Mesothelial cell of epicardium (in vitro differentiated cells): Measurements from ENCODE around the gene RPL4. TPM values are rescaled to one million over a fixed set of nuclear protein-coding genes. Genes with fewer than 3 reads are reported as not detected.

Source experiments
- DNase-seq, 2 experiments: peaks; one replicate each; pipeline ENCODE4 v3.0.0; 2021; ENCODE audit warnings: low spot score in 2 of 2; ENCODE audit not compliant: unreplicated experiment in 2 of 2
- H3K27ac Mint-ChIP-seq: 2 replicates; pipeline ENCODE4 v1.8.0; 2021; ENCODE audit warnings: mixed read lengths
- H3K27me3 Mint-ChIP-seq: 2 replicates; pipeline ENCODE4 v1.8.0; 2021; ENCODE audit warnings: low read depth, mixed read lengths
- H3K36me3 Mint-ChIP-seq: 2 replicates; pipeline ENCODE4 v1.8.0; 2021; ENCODE audit warnings: mixed read lengths
- H3K4me1 Mint-ChIP-seq: 2 replicates; pipeline ENCODE4 v1.8.0; 2021; ENCODE audit warnings: mixed read lengths
- H3K4me3 Mint-ChIP-seq: 2 replicates; pipeline ENCODE4 v1.8.0; 2021; ENCODE audit warnings: mild to moderate bottlenecking, moderate library complexity, mixed read lengths
- H3K9me3 Mint-ChIP-seq: 2 replicates; pipeline ENCODE4 v1.8.0; 2021; ENCODE audit warnings: mixed read lengths
- total RNA-seq: library from RNA; stranded (reverse); gene quantifications from 3 replicates; pipeline ENCODE4 v1.2.1, GENCODE V29; 2021
- TF ChIP-seq, protein P1 (sequence below): fragments of 200-600 bp; sonication (generic); IDR thresholded peaks from one replicate; pipeline ENCODE4 v1.5.0; 2021; ENCODE audit warnings: antibody characterized with exemption; ENCODE audit not compliant: unreplicated experiment

The RPL4 gene
- total RNA-seq, 1 donor from 2014 or later = 2,828 TPM

DNA sequence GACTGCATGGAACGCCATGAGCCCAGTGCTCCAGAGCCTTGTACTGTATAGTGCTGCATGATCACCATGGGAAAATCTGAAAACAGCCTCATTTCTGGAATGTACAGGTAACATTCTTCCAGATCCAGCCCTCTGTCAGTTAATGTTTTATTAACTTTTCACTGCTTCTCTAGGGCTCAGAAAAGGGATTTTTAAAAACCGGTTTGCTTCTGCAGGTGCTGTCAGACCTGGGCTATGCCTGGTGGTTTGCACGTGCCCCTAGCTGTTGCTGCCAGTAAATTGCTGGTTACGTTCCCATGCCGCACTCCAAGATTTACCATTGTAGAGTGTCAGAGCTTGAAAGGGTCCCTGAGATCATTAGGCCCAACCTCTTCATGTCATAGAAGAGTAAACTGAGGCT lies 16.1 kb downstream of the RPL4 start:
- no peaks in the 10 kb centered on the region for H3K4me1 Mint-ChIP-seq
- H3K9me3 Mint-ChIP-seq = no peaks in the 10 kb centered on the region
- H3K27me3 Mint-ChIP-seq = no peaks in the 10 kb centered on the region
- no peak for DNase-seq
- no peak overlapping the region for H3K4me3 Mint-ChIP-seq
- TF ChIP-seq, protein P1, sequence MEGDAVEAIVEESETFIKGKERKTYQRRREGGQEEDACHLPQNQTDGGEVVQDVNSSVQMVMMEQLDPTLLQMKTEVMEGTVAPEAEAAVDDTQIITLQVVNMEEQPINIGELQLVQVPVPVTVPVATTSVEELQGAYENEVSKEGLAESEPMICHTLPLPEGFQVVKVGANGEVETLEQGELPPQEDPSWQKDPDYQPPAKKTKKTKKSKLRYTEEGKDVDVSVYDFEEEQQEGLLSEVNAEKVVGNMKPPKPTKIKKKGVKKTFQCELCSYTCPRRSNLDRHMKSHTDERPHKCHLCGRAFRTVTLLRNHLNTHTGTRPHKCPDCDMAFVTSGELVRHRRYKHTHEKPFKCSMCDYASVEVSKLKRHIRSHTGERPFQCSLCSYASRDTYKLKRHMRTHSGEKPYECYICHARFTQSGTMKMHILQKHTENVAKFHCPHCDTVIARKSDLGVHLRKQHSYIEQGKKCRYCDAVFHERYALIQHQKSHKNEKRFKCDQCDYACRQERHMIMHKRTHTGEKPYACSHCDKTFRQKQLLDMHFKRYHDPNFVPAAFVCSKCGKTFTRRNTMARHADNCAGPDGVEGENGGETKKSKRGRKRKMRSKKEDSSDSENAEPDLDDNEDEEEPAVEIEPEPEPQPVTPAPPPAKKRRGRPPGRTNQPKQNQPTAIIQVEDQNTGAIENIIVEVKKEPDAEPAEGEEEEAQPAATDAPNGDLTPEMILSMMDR = no peak
- peaks cover 6% of the 10 kb centered on the region for H3K36me3 Mint-ChIP-seq
- no peak overlapping the region for H3K27ac Mint-ChIP-seq

DNA sequence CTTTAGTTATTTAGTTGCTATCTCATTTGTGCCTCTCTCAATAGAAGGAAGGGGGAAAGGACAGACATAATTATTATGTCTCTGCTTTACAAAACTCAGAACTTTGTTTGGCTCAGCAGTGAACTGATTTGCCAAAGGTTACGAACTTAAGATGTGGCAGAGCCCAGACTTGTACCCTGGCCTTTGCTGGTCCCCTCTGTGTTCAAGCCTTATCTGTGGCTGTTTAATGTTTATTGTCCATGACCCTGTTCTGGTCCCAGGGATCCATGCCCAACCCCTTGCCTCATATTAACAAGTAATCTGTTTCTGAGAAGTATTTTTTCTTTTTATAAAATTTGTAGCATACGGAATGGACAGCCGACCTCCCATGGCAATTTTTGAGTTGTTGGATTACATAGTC lies 17.8 kb downstream of the RPL4 start:
- no peaks in the 10 kb centered on the region for H3K4me1 Mint-ChIP-seq
- no peaks in the 10 kb centered on the region for H3K9me3 Mint-ChIP-seq
- no peak for DNase-seq
- H3K27ac Mint-ChIP-seq = no peak overlapping the region
- TF ChIP-seq, protein P1 = no peak
- H3K36me3 Mint-ChIP-seq = peaks cover 15% of the 10 kb centered on the region
- no peak overlapping the region for H3K4me3 Mint-ChIP-seq
- H3K27me3 Mint-ChIP-seq = no peaks in the 10 kb centered on the region

DNA sequence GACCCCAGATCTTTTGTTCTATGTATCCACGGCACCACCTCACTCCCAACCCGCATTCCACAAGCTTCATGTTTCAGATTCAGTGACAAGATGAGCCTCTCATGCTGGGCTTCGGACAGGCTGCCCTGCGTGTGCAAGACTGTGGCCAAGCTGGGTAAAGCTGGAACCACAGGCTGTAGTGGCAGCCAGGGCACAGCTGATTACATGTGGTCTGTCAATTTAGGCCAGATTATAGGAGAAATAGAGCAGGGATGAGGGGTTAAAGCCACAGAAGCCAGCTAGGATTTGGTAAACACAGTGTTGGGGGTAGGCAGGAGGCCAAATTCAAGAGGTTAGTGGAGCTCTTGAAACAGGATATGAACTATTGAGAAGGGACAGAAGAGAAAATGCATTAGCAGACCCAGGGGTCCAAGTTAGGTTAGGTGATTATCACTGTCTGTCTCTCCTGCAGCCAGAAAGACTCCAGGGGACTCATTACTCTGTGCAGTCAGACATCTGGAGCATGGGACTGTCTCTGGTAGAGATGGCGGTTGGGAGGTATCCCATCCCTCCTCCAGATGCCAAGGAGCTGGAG lies 20.0 kb downstream of the RPL4 start:
- H3K27me3 Mint-ChIP-seq = no peaks in the 10 kb centered on the region
- H3K4me3 Mint-ChIP-seq = no peak overlapping the region
- peaks cover 15% of the 10 kb centered on the region for H3K36me3 Mint-ChIP-seq
- no peaks in the 10 kb centered on the region for H3K4me1 Mint-ChIP-seq
- no peaks in the 10 kb centered on the region for H3K9me3 Mint-ChIP-seq
- no peak overlapping the region for H3K27ac Mint-ChIP-seq
- no peak for DNase-seq
- TF ChIP-seq, protein P1 = no peak

DNA sequence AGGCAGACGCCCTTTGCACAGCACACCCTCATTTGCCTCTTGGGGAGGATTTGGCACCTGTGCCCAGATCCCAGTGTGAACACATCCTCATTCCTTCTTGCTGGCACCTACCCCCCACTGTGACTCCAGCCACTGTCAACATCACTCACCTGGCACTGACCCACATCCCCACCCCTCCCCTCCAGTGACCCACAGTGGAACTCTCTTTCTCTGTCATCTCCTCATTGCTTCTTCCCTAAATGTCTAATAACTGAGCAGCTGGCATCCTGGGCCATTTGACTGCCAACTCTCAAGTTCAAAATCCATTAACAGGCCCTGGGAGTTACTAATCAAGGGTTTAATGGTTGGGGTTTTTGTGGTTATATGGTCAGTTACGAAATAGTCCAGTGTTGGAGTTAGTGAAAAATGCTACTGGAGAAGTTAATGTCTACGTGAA lies 21.5 kb downstream of the RPL4 start:
- Mint-ChIP-seq H3K36me3 (peaks cover 15% of the 10 kb centered on the region), H3K4me1 (no peaks in the 10 kb centered on the region), H3K27me3 (no peaks in the 10 kb centered on the region), H3K4me3 (no peak overlapping the region), H3K9me3 (no peaks in the 10 kb centered on the region), H3K27ac (no peak overlapping the region)
- DNase-seq = no peak
- TF ChIP-seq, protein P1 = no peak

DNA sequence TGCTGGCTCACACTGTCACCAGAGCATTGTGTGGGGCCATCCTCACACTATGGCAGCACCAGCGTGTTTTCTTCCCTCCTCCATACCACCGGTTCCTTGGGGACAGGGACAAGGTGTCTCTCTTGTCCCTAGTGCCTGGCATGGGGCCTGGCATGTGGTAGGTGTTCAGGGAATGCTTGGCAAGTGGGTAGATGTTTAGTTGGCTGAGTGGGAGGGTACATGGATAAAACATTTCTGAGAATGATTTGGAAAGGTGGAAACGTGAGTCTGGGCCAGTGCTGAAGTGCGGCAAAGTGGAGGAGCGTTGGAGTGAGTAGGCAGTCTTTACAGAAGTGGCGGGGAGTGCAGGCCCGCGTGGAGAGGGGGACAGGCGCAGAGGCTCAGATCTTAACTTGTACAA lies 22.1 kb downstream of the RPL4 start:
- Mint-ChIP-seq H3K4me1 (no peaks in the 10 kb centered on the region), H3K4me3 (no peak overlapping the region), H3K27me3 (no peaks in the 10 kb centered on the region), H3K36me3 (peaks cover 15% of the 10 kb centered on the region), H3K27ac (no peak overlapping the region), H3K9me3 (no peaks in the 10 kb centered on the region)
- no peak for DNase-seq
- TF ChIP-seq, protein P1 = no peak
